ENCODE results near the gene NPRL2. TPM values are rescaled to one million over a fixed set of nuclear protein-coding genes. Genes with fewer than 3 reads are reported as not detected.

The NPRL2 gene
- total RNA-seq, 1 experiment from 2014 or later, result 24.1 TPM

GRCh38 chr3:50337175-50337861 lies 13.3 kb downstream of the NPRL2 start:
- H3K4me1 ChIP-seq (replicated peaks; ENCODE audit: insufficient read depth), result peaks cover 25% of the 10 kb centered on the region
- H3K9me3 ChIP-seq (ENCODE audit: insufficient read depth, low read depth), result no peaks in the 10 kb centered on the region
- ChIA-PET POLR2A (ENCODE audit: unreplicated experiment) (interaction anchor here (0.6 to 1.5 kb wide), 14 partner anchors 13 to 997 kb away, joined by 3 to 8 read pairs (median 5); partner anchors contain the start of genes CYB561D2, GNAI2, HEMK1 and HYAL3), CTCF (interaction anchor here (0.5 to 1.3 kb wide), 6 partner anchors 10 to 109 kb away, joined by 3 to 7 read pairs (median 4); partner anchors contain the start of genes CYB561D2 and NPRL2)
- peak overlapping the region; percentile 80 for H2AFZ ChIP-seq
- H3K9me2 ChIP-seq (ENCODE audit: insufficient read depth), result no peaks in the 10 kb centered on the region
- no peaks in the 10 kb centered on the region for H4K20me1 ChIP-seq (ENCODE audit: insufficient read depth)
- no peak for TF ChIP-seq EZH2 (IDR thresholded peaks at IDR 0.05; ENCODE audit: low read depth)
- TF ChIP-seq, protein P1, sequence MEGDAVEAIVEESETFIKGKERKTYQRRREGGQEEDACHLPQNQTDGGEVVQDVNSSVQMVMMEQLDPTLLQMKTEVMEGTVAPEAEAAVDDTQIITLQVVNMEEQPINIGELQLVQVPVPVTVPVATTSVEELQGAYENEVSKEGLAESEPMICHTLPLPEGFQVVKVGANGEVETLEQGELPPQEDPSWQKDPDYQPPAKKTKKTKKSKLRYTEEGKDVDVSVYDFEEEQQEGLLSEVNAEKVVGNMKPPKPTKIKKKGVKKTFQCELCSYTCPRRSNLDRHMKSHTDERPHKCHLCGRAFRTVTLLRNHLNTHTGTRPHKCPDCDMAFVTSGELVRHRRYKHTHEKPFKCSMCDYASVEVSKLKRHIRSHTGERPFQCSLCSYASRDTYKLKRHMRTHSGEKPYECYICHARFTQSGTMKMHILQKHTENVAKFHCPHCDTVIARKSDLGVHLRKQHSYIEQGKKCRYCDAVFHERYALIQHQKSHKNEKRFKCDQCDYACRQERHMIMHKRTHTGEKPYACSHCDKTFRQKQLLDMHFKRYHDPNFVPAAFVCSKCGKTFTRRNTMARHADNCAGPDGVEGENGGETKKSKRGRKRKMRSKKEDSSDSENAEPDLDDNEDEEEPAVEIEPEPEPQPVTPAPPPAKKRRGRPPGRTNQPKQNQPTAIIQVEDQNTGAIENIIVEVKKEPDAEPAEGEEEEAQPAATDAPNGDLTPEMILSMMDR (conservative IDR thresholded peaks at IDR 0.05), result no peak
- H3K4me3 ChIP-seq, result peak overlapping the region; percentile 83
- H3K36me3 ChIP-seq (ENCODE audit: low read depth), result no peaks in the 10 kb centered on the region
- no peaks in the 10 kb centered on the region for H3K27me3 ChIP-seq (ENCODE audit: insufficient read depth, low read depth)
- DNase-seq, result peak; percentile 92 to 99
- H3K27ac ChIP-seq, result peak overlapping the region; percentile 64
- BruUV-seq (replicated peaks), result no TSS peak
- H3F3A ChIP-seq (ENCODE audit: insufficient read depth, low read depth), result peaks cover 37% of the 10 kb centered on the region; the same call in 1 of the 2 replicates
- H3K79me2 ChIP-seq (ENCODE audit: low read depth), result peaks cover 42% of the 10 kb centered on the region
- H3K4me2 ChIP-seq, result peak overlapping the region; percentile 73
- intact Hi-C loops (cut with micrococcal nuclease; ENCODE audit: unreplicated experiment), result loop anchor here (5.0 kb wide), 2 partner anchors 70 to 110 kb away; partner anchors contain the start of gene SEMA3B

GRCh38 chr3:50336452-50337174 lies 14.0 kb downstream of the NPRL2 start:
- H3K79me2 ChIP-seq (ENCODE audit: low read depth), result peaks cover 42% of the 10 kb centered on the region
- H3K36me3 ChIP-seq (ENCODE audit: low read depth), result no peaks in the 10 kb centered on the region
- peaks cover 25% of the 10 kb centered on the region for H3K4me1 ChIP-seq (replicated peaks; ENCODE audit: insufficient read depth)
- BruUV-seq (replicated peaks), result TSS peak; percentile 71
- H3F3A ChIP-seq (ENCODE audit: insufficient read depth, low read depth), result peaks cover 37% of the 10 kb centered on the region; the same call in 1 of the 2 replicates
- TF ChIP-seq, protein P1 (conservative IDR thresholded peaks at IDR 0.05), result no peak
- TF ChIP-seq EZH2 (IDR thresholded peaks at IDR 0.05; ENCODE audit: low read depth), result no peak
- ChIA-PET POLR2A (ENCODE audit: unreplicated experiment) (interaction anchor here (0.5 to 1.5 kb wide), 11 partner anchors 14 to 470 kb away, joined by 3 to 8 read pairs (median 6); partner anchors contain the start of genes CYB561D2, GNAI2, HEMK1 and HYAL3), CTCF (interaction anchor here (0.5 to 1.3 kb wide), 6 partner anchors 10 to 96 kb away, joined by 3 to 7 read pairs (median 6); partner anchors contain the start of genes CYB561D2 and NPRL2)
- H2AFZ ChIP-seq, result peak overlapping the region; percentile 80
- no peaks in the 10 kb centered on the region for H3K9me2 ChIP-seq (ENCODE audit: insufficient read depth)
- peak overlapping the region; percentile 83 for H3K4me3 ChIP-seq
- no peaks in the 10 kb centered on the region for H3K27me3 ChIP-seq (ENCODE audit: insufficient read depth, low read depth)
- no peak for DNase-seq
- no peaks in the 10 kb centered on the region for H4K20me1 ChIP-seq (ENCODE audit: insufficient read depth)
- no peaks in the 10 kb centered on the region for H3K9me3 ChIP-seq (ENCODE audit: insufficient read depth, low read depth)
- peak overlapping the region; percentile 64 for H3K27ac ChIP-seq
- intact Hi-C loops (cut with micrococcal nuclease; ENCODE audit: unreplicated experiment), result loop anchor here (5.0 kb wide), 2 partner anchors 69 to 109 kb away; partner anchors contain the start of gene SEMA3B
- peak overlapping the region; percentile 73 for H3K4me2 ChIP-seq

DNA sequence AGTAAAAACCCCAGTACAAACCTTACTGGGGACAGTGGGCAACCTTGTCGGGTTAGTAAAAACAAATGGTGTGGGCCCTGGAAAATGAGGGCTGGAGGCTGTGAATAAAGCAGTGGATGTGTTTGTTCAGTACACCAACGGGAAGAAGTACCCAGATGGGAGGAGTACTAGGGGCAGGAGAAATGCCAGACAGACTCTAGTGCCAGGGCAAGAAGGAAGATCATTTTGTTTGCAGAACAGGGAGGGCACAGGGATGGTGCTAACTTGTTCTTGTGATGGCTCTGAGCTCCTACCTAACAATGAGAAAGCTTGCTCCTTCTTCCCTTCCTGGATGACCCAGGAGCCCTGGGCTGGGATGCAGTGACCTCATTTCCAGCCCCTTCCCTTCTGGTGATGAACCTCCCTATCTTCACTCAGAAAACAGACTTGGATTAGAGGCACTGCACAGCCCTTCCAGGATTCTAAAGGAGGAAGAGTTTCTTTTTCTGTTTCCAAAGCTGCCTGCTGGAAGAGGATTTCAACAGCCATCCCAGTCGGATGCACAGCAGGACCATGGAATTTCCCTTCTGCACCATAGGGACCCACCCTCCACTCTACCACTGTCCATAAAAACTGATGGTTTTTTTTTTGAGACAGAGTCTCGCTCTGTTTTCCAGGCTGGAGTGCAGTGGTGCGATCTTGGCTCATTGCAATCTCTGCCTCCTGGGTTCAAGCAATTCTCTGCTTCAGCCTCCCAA lies 16.1 kb downstream of the NPRL2 start:
- Histone ChIP-seq H3K9me3 (ENCODE audit: insufficient read depth, low read depth) (no peaks in the 10 kb centered on the region), H3K4me1 (replicated peaks; ENCODE audit: insufficient read depth) (peaks cover 25% of the 10 kb centered on the region), H3K9me2 (ENCODE audit: insufficient read depth) (no peaks in the 10 kb centered on the region), H3K36me3 (ENCODE audit: low read depth) (no peaks in the 10 kb centered on the region), H3F3A (ENCODE audit: insufficient read depth, low read depth) (peaks cover 41% of the 10 kb centered on the region; the same call in 1 of the 2 replicates), H3K4me3 (no peak overlapping the region), H2AFZ (no peak overlapping the region), H3K79me2 (ENCODE audit: low read depth) (peaks cover 42% of the 10 kb centered on the region), H3K27me3 (ENCODE audit: insufficient read depth, low read depth) (no peaks in the 10 kb centered on the region), H4K20me1 (ENCODE audit: insufficient read depth) (no peaks in the 10 kb centered on the region), H3K27ac (no peak overlapping the region; the same call in 1 of the 2 replicates), H3K4me2 (peak overlapping the region; percentile 73)
- CTCF ChIA-PET, result no interaction called here
- TF ChIP-seq, protein P1 (conservative IDR thresholded peaks at IDR 0.05), result no peak
- no peak for TF ChIP-seq EZH2 (IDR thresholded peaks at IDR 0.05; ENCODE audit: low read depth)
- BruUV-seq (replicated peaks), result no TSS peak
- DNase-seq, result no peak
- intact Hi-C loops (cut with micrococcal nuclease; ENCODE audit: unreplicated experiment), result loop anchor here (1.0 to 5.0 kb wide), 3 partner anchors 34 to 107 kb away; partner anchors contain the start of gene SEMA3B
- POLR2A ChIA-PET (ENCODE audit: unreplicated experiment), result no interaction called here

Data from PC-9 (cell line).